ENCODE results near the gene ZNF335.
A peak's percentile ranks its signal among the peaks of the same experiment; 100 is the strongest.

Gene ZNF335

DNA sequence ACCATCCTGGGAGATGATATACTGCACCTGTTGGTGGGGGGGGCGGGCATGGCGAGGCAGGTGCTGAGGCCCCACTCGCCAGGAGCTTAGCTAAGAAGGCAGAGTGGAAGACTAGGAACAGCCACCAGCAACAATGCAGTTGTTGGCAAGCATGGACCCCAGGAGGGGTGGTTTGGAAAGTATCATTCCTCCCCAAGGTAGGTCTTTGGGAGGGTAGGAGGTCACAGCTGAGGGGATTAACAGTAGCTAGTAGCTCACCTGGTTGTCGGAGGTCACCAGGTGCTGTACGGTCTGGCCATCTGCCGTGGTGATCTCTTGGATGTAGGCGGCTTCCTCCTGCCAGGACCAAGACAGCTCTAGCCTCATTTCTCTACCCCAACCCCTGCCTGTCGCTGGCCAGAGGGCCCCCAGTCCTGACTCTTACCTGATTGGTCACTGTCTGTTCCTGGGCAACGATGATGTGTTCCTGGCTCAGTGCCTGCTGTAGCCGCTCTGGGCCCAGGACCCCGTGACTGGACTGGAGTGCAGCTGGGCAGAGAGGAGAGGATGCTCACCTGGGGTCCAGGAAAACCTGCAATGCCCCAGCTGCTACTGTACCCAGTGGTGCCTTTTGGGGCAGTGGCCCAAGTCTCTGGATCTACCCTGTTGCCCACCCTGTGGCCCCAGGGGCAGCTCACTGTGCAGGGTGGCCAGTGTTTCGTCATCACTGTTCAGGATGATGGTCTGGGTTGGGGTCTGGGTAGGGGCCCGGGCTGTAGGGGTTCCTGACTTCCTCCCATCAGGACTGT is 22.3 kb downstream of the ZNF335 start:
- no peak for DNase-seq

DNA sequence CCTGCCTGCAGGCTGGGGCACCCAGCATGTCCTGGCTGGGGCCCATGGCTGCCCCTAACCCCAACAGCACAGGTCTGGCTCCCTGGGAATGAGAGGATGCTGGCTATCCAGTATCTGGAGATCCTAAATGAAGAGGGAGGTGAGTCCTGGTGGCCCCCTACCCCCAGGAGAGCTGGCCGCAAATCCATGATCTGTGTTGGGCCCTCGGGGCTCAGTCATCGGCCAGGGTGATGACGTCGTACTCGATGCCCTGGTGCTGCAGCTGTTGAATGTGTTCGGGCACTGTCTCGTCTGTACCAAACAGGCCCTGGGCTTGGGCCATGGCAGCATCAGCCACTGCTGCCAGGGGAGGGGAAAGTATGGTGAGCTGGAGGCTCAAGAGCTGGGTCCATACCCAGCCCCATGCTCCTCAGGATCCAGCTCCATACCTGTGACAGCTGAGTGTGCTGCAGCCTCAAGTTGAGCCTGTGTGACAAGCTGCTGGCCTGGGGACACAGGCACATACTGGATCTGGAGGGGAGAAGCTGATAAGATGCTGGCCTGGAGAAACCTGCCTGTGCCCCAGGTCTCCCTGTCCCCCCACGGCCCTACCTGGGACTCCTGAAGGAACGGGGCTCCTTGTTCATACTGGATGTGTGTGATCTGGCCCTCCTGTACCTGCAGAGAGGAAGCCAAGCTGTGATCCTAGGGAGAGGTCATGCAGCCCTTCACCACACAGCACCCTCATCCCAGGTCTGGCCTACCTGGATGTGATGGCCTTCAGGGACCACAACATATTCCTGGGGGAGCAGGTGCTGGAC is 23.1 kb downstream of the ZNF335 start:
- no peak for DNase-seq

DNA sequence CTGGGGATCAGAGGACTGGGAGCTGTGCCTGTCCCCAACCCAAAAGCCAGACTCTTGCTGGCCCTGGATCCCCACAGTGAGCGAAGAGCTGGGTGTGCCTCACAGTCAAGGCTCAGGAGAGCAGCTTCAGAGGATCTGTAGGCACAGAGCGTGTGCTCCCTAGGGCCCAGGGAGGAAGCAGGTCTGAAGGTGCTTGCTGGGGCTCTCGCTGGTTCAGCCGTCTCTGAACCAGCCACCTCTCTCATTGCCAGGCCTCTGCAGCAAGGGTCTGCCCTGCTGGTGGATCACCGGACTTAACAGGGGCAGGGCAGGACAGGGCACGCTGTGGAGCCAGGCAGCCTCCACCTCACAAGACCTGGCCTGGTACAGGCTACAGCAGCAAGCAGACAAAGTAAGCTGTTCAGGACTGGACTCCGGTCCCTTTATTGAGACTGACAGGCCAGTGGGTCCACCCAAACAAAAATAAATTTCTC is 23.7 kb downstream of the ZNF335 start:
- DNase-seq: no peak

DNA sequence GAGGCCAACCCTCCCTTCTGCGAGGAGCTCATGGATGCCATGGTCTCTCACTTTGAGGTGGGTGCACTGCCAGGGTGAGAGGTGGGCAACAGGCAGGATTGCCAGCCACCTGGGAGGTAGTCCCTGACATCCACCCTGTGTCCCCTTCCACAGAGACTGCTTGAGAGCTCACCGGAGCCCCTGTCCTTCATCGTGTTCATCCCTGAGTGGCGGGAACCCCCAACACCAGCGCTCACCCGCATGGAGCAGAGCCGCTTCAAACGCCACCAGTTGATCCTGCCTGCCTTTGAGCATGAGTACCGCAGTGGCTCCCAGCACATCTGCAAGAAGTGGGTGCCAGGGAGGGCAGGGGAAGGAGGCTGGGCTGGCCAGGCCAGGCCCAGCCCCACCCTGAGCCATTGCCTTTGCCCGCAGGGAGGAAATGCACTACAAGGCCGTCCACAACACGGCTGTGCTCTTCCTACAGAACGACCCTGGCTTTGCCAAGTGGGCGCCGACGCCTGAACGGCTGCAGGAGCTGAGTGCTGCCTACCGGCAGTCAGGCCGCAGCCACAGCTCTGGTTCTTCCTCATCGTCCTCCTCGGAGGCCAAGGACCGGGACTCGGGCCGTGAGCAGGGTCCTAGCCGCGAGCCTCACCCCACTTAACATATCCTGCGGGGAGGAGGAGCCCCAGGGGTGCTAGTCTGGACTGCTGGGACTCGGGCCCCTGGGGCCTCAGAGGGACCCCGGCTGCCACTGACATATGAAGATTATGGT is 24.7 kb downstream of the ZNF335 start:
- no peak for DNase-seq

DNA sequence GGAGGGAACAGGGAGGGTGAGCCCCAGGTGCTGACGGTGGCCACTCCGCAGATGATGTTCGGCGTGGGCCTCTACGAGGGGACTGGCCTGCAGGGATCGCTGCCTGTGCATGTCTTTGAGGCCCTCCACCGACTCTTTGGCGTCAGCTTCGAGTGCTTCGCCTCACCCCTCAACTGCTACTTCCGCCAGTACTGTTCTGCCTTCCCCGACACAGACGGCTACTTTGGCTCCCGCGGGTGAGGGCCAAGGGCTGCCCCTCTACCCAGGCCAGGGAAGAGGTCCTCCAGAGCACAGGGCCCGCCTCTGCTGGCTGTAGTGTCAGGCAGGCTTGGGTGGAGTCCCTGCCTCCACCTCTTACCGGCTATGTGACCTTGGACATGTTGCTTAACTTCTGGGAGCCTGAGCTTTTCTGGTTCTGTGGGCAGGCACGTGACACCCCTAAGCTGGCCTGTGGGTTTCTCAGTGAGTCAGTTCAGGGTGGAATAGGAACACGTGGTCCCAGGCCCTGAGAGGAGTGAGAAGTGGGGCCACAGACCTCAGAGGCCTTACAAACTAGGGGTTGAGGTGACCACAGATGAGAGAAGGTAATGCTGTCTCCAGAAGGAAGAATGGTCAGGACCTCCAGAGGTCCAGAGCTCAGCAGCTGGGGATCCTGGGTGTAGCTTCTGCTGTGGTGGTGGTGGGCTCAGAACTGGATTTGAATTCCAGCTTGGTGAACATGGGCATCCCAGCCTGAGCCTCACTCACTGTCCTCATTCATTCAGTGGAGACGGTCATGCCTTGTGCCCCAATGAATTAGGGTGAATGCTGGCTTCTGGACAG is 25.6 kb downstream of the ZNF335 start:
- DNase-seq: no peak

DNA sequence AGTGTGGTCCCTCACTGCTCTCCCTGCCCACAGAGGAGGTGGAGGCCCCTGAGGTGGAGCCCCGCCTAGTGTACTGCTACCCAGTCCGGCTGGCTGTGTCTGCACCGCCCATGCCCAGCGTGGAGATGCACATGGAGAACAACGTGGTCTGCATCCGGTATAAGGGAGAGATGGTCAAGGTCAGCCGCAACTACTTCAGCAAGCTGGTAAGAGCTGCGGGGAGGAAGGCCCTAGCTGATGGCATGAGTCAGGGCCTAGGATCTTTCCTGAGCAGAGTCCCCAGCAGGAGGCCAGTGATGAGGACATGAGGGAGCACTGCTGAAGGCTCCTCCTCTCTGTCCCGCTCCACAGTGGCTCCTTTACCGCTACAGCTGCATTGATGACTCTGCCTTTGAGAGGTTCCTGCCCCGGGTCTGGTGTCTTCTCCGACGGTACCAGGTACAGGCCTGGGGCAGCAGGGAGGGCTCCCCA is 26.3 kb downstream of the ZNF335 start:
- peak; percentile 26 for DNase-seq

DNA sequence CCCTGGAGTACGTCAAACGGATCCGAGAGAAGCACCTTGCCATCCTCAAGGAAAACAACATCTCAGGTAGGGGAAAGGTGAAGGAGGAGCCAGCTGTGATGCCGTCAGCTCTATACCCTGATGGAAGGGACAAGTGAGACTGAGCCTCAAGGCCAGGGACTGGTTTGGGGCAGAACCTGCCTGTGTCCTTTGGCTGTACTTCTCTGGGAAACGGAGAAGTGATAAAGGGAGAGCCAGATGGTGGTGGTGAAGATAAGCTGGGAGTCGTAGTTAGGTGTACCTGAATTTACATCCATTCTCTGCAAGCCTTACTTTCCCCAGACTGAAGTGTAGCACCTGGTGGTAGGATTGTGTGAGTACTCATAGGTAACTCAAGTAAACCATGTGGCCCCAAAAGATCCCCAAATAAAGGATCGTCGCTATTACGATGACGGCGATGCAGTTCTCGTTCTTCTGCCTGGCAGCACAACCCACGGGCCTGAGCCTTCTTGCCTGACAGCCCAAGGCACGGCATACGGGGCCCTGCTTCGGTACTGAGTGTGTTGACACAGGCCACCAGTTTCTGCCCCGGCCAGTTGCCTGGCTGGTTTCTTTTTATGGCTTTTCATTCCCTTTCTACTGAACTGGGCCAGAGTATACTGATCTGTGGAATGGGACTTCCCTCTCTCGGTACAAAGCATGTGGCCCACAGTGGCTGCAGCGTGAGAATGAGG is 26.9 kb downstream of the ZNF335 start:
- no peak for DNase-seq

DNA sequence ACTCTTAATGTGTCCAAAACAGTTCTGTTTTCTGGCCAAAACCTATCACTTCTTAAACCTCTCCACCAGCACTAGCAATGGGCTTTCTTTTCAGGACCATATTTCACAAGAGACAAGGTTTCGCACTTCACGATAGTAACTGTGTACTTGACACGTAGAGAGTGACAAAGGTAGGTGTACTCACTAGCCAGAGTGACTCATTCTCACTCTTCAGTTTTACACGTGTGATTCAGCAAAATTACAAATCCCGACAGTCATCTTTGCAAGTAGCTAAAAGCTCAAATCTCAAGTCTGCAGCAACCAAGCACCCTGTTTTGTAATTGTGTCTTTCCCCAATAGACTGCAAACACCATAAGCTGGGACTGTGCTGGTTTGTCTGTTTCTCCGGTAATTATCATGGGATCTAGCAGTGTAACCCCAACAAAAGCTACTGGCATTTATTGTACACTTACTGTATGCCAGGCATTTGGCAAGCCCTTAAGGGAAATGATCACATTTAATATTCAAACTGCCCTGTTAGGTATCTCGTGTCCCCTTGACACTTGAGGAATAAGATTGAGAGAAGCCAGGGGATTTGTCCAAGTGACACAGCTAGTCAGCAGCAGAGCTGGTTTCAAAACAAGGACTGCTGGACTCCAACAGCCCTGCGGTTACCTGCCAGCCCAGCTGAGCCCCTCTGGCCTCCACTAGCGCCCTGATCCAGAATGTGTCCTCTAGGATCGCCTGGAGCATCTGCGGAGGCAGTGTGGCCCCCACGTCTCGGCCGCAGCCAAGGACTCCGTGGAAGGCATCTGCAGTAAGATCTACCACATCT is 27.6 kb downstream of the ZNF335 start:
- DNase-seq: no peak

DNA sequence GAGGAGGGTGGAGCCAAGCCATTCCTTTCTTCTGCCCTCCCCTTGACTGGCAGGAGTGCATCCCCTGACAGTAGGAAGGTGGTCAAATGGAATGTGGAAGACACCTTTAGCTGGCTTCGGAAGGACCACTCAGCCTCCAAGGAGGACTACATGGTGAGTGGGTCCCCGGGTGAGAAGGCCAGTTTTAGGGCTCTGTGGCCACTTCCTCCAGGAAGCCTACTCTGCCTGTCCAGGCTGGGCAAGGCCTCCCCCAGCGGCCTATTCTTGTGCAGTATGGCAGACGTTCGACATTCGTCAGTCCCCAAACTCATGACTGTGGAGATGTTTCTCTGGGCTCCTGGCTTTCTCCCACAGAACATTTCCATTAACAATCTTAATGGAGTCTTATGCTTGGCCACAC is 28.4 kb downstream of the ZNF335 start:
- DNase-seq: no peak

DNA sequence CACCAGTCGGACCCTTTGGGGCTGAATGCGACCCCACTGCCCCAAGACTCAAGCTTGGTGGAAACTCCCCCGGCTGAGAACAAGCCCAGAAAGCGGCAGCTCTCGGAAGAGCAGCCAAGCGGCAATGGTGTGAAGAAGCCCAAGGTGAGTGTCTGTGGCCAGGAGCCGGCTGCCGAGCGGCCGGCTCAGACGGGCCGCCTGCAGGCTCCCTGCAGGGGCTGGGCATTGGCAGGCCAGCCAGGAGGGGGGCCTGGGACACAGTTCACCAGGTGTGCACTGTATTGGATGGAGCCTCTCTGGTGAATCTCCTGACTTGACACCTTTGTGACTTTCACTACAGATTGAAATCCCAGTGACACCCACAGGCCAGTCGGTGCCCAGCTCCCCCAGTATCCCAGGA is 31.5 kb downstream of the ZNF335 start:
- DNase-seq: no peak

DNA sequence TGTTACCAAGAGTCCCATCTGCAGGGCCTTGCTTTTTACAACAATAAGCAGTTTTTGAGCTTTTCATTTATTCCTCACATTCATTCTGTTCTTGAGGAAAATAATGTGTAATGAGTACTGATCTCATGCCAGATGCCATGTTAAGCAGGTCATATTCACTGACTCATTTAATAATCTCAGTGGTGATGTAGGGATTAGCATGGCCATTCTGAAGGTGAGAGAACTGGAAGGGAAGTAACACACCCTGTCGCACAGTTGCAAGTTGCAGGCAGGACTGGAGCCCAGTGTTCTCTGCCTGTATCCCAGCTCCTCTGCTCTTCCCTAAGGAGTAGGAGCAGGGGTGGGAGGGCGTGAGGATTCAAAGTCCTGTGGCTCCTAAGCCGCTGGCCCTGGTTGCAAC is 31.9 kb downstream of the ZNF335 start:
- DNase-seq: no peak

DNA sequence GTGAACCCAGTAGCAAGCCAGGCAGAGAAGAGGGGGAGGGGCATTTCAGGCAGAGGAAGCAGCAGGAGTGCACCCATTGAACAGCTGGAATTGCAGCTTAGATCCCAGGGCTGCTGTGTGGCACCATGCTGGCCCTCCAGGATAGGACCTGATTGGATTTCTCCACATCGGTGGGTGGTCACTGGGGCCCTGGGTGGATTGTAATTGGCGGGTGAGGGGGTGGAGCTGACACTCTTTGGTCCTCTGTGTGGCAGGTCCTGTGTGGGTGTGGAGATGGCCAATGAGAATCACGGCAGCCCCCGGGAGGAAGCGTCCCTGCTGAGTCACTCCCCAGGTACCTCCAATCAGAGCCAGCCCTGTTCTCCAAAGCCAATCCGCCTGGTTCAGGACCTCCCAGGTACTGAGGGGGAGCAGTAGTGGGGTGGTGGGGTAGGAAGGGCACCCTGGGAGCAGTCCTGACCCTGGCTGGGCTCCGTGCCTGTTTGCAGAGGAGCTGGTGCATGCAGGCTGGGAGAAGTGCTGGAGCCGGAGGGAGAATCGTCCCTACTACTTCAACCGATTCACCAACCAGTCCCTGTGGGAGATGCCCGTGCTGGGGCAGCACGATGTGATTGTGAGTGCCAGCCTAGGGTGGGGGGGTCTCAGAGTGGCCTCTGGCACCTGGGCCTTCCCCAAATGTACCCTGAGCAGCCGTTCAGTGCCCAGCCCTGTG is 33.1 kb downstream of the ZNF335 start:
- no peak for DNase-seq

DNA sequence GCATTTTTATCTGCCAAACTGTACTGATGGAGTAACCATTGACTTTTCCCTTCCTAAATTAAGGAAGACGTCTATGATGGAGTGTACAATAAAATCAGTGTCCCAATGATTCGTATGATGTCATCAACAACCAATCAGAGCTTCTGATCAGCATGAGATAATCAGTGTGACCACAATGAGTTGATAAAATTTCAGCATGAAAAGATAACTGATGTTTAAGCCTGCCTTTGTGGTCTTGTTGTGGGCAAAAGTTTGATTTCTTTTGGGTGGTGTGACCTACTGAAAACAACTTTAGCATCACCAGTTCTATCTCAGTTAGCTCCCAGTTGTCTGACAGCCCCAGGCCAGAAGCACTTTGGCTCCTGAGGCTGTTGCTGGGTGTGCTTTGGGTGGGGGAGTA is 34.2 kb downstream of the ZNF335 start:
- DNase-seq: no peak

DNA sequence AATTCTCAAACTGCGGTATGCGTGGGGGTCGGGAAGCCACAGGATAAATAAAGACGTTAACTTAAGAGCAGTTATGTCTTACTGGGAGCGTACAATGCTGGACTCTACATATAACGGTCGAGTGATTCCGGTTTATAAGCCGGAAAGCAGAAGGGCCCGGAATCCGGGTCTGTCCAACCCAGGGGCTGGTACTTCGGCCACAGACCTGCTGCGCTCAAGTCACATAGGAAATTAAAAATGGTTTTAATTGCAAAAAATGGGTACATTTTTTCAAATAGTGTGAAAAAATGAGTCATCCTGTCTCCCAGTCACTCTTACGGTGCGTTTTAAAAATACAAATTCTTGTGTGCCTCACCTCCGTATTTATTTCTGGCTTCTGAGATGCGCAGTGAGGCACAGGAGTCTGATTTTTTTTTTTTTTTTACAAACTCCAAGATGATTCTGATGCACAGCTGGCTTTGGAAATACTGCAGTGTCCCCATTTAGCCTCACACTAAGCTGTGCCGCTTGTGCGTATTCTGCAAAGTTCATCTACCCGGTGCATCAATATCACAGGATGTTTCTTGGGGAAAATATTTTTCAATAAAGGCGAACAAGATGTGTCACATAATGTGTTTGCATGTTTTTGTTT is 36.5 kb downstream of the ZNF335 start:
- DNase-seq: no peak

DNA sequence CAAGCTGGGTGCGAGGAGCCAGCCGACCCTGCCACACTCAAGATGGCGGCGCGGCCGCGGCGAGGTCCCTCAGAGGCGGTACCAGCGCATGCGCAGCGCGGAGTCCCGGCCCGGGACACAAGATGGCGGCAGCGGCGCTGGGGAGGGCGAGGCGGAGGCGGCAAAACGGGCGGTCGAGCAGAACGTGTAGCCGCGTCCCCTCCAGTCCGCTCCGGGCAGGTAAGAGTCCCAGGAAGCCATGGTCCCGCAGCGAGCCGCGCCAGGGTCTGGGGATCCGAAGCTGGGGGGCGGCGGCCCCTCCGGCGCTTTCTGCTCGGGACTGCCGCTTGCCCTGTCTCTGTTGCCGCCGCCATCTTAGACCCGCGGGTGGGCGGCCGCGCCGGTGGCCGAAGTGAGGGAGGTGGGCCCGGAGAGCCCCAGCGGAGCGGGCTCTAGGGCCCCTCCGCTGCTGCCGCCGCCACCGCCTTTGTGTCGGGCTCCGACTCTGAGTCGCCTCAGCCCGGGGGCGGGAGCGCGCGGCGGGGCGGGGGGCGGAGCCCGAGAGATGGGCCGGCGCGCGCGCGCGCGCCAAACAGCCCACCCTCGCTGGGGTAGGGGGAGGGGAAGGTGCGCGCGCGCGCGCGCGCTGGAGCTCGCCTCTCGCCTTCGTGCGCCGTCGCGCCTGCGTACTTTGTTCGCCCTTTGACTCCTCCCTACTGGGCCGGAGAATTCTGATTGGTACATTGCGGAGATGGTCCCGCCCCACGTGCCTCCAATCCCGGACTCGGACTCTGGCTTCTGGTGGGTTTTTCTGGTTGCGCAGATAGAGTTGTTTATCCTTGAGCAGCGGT is 37.2 kb downstream of the ZNF335 start, which contains the start of gene PCIF1:
Gene PCIF1, plus strand, starts transcription at position 98 of the 830 bp plus-strand sequence. CDS start 4,317 bp downstream, outside the sequence.
- peak; percentile 97 for DNase-seq

DNA sequence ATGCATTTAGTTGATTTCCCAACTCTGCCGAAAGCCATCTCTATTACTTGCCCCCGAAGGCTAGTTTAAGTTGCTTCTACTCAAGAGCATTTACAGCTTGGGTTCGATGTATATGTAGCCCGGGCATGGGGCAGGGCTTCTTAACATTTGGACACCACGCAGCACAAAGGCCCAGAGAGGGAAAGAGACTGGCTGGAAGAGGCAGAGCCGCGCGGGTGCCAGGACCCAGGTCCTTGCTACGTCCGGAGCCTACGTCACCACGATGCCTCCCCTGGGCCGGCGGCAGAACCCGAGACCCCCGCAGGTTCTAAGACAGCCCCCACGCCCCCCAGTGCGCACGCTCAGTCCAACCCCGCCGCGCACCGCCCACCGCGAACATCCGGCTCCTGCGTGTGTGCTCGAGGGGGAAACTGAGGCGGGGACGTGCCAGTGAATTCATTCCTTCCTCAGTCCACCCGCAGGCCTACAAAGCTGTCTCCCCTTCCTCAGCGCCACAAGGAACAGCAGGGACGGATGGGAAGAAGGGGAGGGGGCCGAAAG is 37.9 kb downstream of the ZNF335 start:
- DNase-seq: peak; percentile 47

DNA sequence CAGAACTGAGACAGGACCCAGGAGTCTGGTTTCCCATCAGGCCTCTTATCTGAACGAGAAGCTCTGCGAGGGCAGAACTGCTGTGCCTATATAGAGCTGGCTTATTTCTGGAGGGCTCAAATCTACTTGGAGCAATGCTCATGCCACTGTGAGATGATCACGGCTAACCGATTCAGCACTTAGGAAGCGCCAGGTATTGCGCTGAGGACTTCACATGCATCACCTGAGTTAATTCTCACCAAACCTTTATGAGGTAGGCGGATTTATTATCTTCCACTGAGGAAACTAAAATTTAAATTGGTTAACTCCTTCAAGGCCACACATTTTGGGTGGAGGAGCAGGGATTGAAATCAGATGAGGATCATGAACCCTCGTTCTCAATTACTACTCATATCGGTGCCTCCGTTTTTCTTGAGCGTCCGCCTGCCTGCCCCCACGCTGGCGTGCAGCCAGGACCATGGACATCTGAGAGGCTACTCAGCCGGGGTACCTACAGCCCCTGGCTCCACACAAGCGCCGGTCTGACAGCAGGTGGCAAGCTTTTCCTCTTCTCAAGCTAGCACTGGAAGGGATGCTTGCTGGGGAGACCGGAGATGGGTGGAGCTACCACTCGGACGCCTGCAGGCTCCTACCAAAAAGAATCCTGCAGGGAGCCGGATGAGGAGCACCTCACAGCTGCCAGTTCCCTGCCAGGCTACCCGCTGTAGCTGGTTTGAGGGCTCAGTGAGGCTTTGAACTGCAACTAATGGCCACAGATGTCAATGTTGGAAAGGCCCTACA is 38.5 kb downstream of the ZNF335 start:
- DNase-seq: peak; percentile 70

All from fibroblast of upper back skin (primary cell).